ENCODE data around the gene PCDHGA11. TPM values are rescaled to one million over a fixed set of nuclear protein-coding genes. Genes with fewer than 3 reads are reported as not detected.

Gene PCDHGA11
- total RNA-seq (2022; extraction: Qiagen RNA extraction; ENCODE audit: low read depth) = 0.03 to 0.07 TPM in 2 of 5 replicates, not detected in the others

GRCh38 chr5:141420855-141421488 lies at the start of gene PCDHGA11:
Gene PCDHGA11, plus strand, starts transcription at chr5:141421051. Its CDS starts 177 bp downstream, at chr5:141421228.

GRCh38 chr5:141373673-141374317 lies 47.1 kb upstream of the PCDHGA11 start, which contains the start of gene PCDHGA6:
Gene PCDHGA6, plus strand, starts transcription at chr5:141373891. Its CDS starts 193 bp downstream, at chr5:141374084.

GRCh38 chr5:141382469-141383294 lies 38.2 kb upstream of the PCDHGA11 start, which contains the start of gene PCDHGA7:
Gene PCDHGA7, plus strand, starts transcription at chr5:141382742. Its CDS starts 158 bp downstream, at chr5:141382900.

GRCh38 chr5:141387557-141388311 lies 33.1 kb upstream of the PCDHGA11 start, which contains the start of gene PCDHGB4:
Gene PCDHGB4, plus strand, starts transcription at chr5:141387698. Its CDS starts 187 bp downstream, at chr5:141387885.

GRCh38 chr5:141392429-141393198 lies 28.2 kb upstream of the PCDHGA11 start, which contains the start of gene PCDHGA8:
Gene PCDHGA8, plus strand, starts transcription at chr5:141392633. Its CDS starts 181 bp downstream, at chr5:141392814.

GRCh38 chr5:141397756-141398551 lies 22.9 kb upstream of the PCDHGA11 start, which contains the start of gene PCDHGB5:
Gene PCDHGB5, plus strand, starts transcription at chr5:141397947. Its CDS starts 181 bp downstream, at chr5:141398128.

GRCh38 chr5:141402553-141403243 lies 18.2 kb upstream of the PCDHGA11 start, which contains the start of gene PCDHGA9:
Gene PCDHGA9, plus strand, starts transcription at chr5:141402778. Its CDS starts 175 bp downstream, at chr5:141402953.

GRCh38 chr5:141407790-141408505 lies 12.9 kb upstream of the PCDHGA11 start, which contains the start of gene PCDHGB6:
Gene PCDHGB6, plus strand, starts transcription at chr5:141408021. Its CDS starts 182 bp downstream, at chr5:141408203.

GRCh38 chr5:141412854-141413539 lies 7.9 kb upstream of the PCDHGA11 start, which contains the start of gene PCDHGA10:
Gene PCDHGA10, plus strand, starts transcription at chr5:141412987. Its CDS starts 189 bp downstream, at chr5:141413176.

GRCh38 chr5:141417494-141418172 lies 3.2 kb upstream of the PCDHGA11 start, which contains the start of gene PCDHGB7:
Gene PCDHGB7, plus strand, starts transcription at chr5:141417677. Its CDS starts 183 bp downstream, at chr5:141417860.

GRCh38 chr5:141430332-141431113 lies 9.7 kb downstream of the PCDHGA11 start, which contains the start of gene PCDHGA12:
Gene PCDHGA12, plus strand, starts transcription at chr5:141430507. Its CDS starts 253 bp downstream, at chr5:141430760.

Other genes with a start within 250 kb of the PCDHGA11 start
- gene PCDHB7, start 248.4 kb upstream of the PCDHGA11 start, total RNA-seq (2022; extraction: Qiagen RNA extraction; ENCODE audit: low read depth) = not detected in 5 replicates
- 0.24 to 0.39 TPM (median 0.32 TPM) in 5 replicates for gene PCDHB8, start 243.3 kb upstream of the PCDHGA11 start, total RNA-seq (2022; extraction: Qiagen RNA extraction; ENCODE audit: low read depth)
- gene PCDHB16, start 238.7 kb upstream of the PCDHGA11 start, total RNA-seq (2022; extraction: Qiagen RNA extraction; ENCODE audit: low read depth) = 0.05 to 0.15 TPM (median 0.06 TPM) in 4 of 5 replicates, not detected in the other
- 0.05 TPM in 1 of 5 replicates, not detected in the others for gene PCDHB9, start 233.9 kb upstream of the PCDHGA11 start, total RNA-seq (2022; extraction: Qiagen RNA extraction; ENCODE audit: low read depth)
- gene PCDHB10, start 228.7 kb upstream of the PCDHGA11 start, total RNA-seq (2022; extraction: Qiagen RNA extraction; ENCODE audit: low read depth) = 0.05 TPM in 2 of 5 replicates, not detected in the others
- gene PCDHB11, start 221.4 kb upstream of the PCDHGA11 start, total RNA-seq (2022; extraction: Qiagen RNA extraction; ENCODE audit: low read depth) = 0.08 to 0.12 TPM (median 0.10 TPM) in 4 of 5 replicates, not detected in the other
- not detected in 5 replicates for gene PCDHB12, start 212.3 kb upstream of the PCDHGA11 start, total RNA-seq (2022; extraction: Qiagen RNA extraction; ENCODE audit: low read depth)
- gene PCDHB13, start 207.1 kb upstream of the PCDHGA11 start, total RNA-seq (2022; extraction: Qiagen RNA extraction; ENCODE audit: low read depth) = 0.03 to 0.07 TPM (median 0.07 TPM) in 4 of 5 replicates, not detected in the other
- 0.02 to 0.13 TPM (median 0.07 TPM) in 5 replicates for gene PCDHB14, start 197.7 kb upstream of the PCDHGA11 start, total RNA-seq (2022; extraction: Qiagen RNA extraction; ENCODE audit: low read depth)
- gene PCDHB15, start 175.7 kb upstream of the PCDHGA11 start, total RNA-seq (2022; extraction: Qiagen RNA extraction; ENCODE audit: low read depth) = 0.05 to 0.16 TPM (median 0.09 TPM) in 3 of 5 replicates, not detected in the others
- not detected in 5 replicates for gene SLC25A2, start 117.0 kb upstream of the PCDHGA11 start, total RNA-seq (2022; extraction: Qiagen RNA extraction; ENCODE audit: low read depth)
- gene TAF7, start 100.3 kb upstream of the PCDHGA11 start, total RNA-seq (2022; extraction: Qiagen RNA extraction; ENCODE audit: low read depth) = 63.2 to 78.4 TPM (median 73.8 TPM) in 5 replicates
- gene PCDHGA1, start 90.5 kb upstream of the PCDHGA11 start, total RNA-seq (2022; extraction: Qiagen RNA extraction; ENCODE audit: low read depth) = 0.29 to 0.38 TPM (median 0.32 TPM) in 5 replicates
- 0.45 to 0.72 TPM (median 0.70 TPM) in 5 replicates for gene PCDHGA2, start 82.3 kb upstream of the PCDHGA11 start, total RNA-seq (2022; extraction: Qiagen RNA extraction; ENCODE audit: low read depth)
- not detected in 5 replicates for gene PCDHGA3, start 77.2 kb upstream of the PCDHGA11 start, total RNA-seq (2022; extraction: Qiagen RNA extraction; ENCODE audit: low read depth)
- 1.6 to 2.1 TPM (median 1.9 TPM) in 5 replicates for gene PCDHGB1, start 71.0 kb upstream of the PCDHGA11 start, total RNA-seq (2022; extraction: Qiagen RNA extraction; ENCODE audit: low read depth)
- 0.07 to 0.18 TPM (median 0.14 TPM) in 5 replicates for gene PCDHGA4, start 66.0 kb upstream of the PCDHGA11 start, total RNA-seq (2022; extraction: Qiagen RNA extraction; ENCODE audit: low read depth)
- 0.05 to 0.19 TPM (median 0.10 TPM) in 5 replicates for gene PCDHGB2, start 61.1 kb upstream of the PCDHGA11 start, total RNA-seq (2022; extraction: Qiagen RNA extraction; ENCODE audit: low read depth)
- 0.08 to 0.22 TPM (median 0.12 TPM) in 5 replicates for gene PCDHGA5, start 56.9 kb upstream of the PCDHGA11 start, total RNA-seq (2022; extraction: Qiagen RNA extraction; ENCODE audit: low read depth)
- gene PCDHGB3, start 50.8 kb upstream of the PCDHGA11 start, total RNA-seq (2022; extraction: Qiagen RNA extraction; ENCODE audit: low read depth) = 0.16 to 0.31 TPM (median 0.22 TPM) in 5 replicates
- gene PCDHGA6, start 47.2 kb upstream of the PCDHGA11 start, total RNA-seq (2022; extraction: Qiagen RNA extraction; ENCODE audit: low read depth) = 0.13 to 0.26 TPM (median 0.14 TPM) in 5 replicates
- gene PCDHGA7, start 38.3 kb upstream of the PCDHGA11 start, total RNA-seq (2022; extraction: Qiagen RNA extraction; ENCODE audit: low read depth) = 0.59 to 1.1 TPM (median 0.95 TPM) in 5 replicates
- gene PCDHGB4, start 33.4 kb upstream of the PCDHGA11 start, total RNA-seq (2022; extraction: Qiagen RNA extraction; ENCODE audit: low read depth) = 0.74 to 1.00 TPM (median 0.79 TPM) in 5 replicates
- 0.02 to 0.13 TPM (median 0.07 TPM) in 3 of 5 replicates, not detected in the others for gene PCDHGA8, start 28.4 kb upstream of the PCDHGA11 start, total RNA-seq (2022; extraction: Qiagen RNA extraction; ENCODE audit: low read depth)
- gene PCDHGB5, start 23.1 kb upstream of the PCDHGA11 start, total RNA-seq (2022; extraction: Qiagen RNA extraction; ENCODE audit: low read depth) = 1.9 to 2.7 TPM (median 2.3 TPM) in 5 replicates
- 0.05 to 0.10 TPM (median 0.07 TPM) in 4 of 5 replicates, not detected in the other for gene PCDHGA9, start 18.3 kb upstream of the PCDHGA11 start, total RNA-seq (2022; extraction: Qiagen RNA extraction; ENCODE audit: low read depth)
- 0.07 to 0.16 TPM (median 0.12 TPM) in 5 replicates for gene PCDHGB6, start 13.0 kb upstream of the PCDHGA11 start, total RNA-seq (2022; extraction: Qiagen RNA extraction; ENCODE audit: low read depth)
- gene PCDHGA10, start 8.1 kb upstream of the PCDHGA11 start, total RNA-seq (2022; extraction: Qiagen RNA extraction; ENCODE audit: low read depth) = 0.02 TPM in 1 of 5 replicates, not detected in the others
- gene PCDHGB7, start 3.4 kb upstream of the PCDHGA11 start, total RNA-seq (2022; extraction: Qiagen RNA extraction; ENCODE audit: low read depth) = 0.03 to 0.06 TPM in 2 of 5 replicates, not detected in the others
- gene PCDHGA12, start 9.5 kb downstream of the PCDHGA11 start, total RNA-seq (2022; extraction: Qiagen RNA extraction; ENCODE audit: low read depth) = not detected in 5 replicates
- 5.4 to 6.5 TPM (median 5.8 TPM) in 5 replicates for gene PCDHGC3, start 54.9 kb downstream of the PCDHGA11 start, total RNA-seq (2022; extraction: Qiagen RNA extraction; ENCODE audit: low read depth)
- not detected in 5 replicates for gene PCDHGC4, start 64.0 kb downstream of the PCDHGA11 start, total RNA-seq (2022; extraction: Qiagen RNA extraction; ENCODE audit: low read depth)
- 0.05 to 0.06 TPM in 2 of 5 replicates, not detected in the others for gene PCDHGC5, start 68.0 kb downstream of the PCDHGA11 start, total RNA-seq (2022; extraction: Qiagen RNA extraction; ENCODE audit: low read depth)
- 90.1 to 106 TPM (median 102 TPM) in 5 replicates for gene DIAPH1, start 197.9 kb downstream of the PCDHGA11 start, total RNA-seq (2022; extraction: Qiagen RNA extraction; ENCODE audit: low read depth)
- gene HDAC3, start 215.8 kb downstream of the PCDHGA11 start, total RNA-seq (2022; extraction: Qiagen RNA extraction; ENCODE audit: low read depth) = 43.3 to 53.6 TPM (median 48.3 TPM) in 5 replicates
- gene RELL2, start 215.9 kb downstream of the PCDHGA11 start, total RNA-seq (2022; extraction: Qiagen RNA extraction; ENCODE audit: low read depth) = 3.9 to 5.5 TPM (median 4.5 TPM) in 5 replicates
- 5.1 to 12.0 TPM (median 10.8 TPM) in 5 replicates for gene FCHSD1, start 230.4 kb downstream of the PCDHGA11 start, total RNA-seq (2022; extraction: Qiagen RNA extraction; ENCODE audit: low read depth)